ENCODE results near the gene FLYWCH2. TPM values are rescaled to one million over a fixed set of nuclear protein-coding genes. Genes with fewer than 3 reads are reported as not detected.

FLYWCH2 gene
- total and polyA plus RNA-seq, 9 of the 15 experiments (the other 6 are each of a cell fraction or from before 2014, with no cell fraction given), result 0.70 to 55.5 (median 7.6) TPM

- TF ChIP-seq AFF1 (IDR thresholded peaks at IDR 0.05; ENCODE audit: low read depth in 1 of 2, partially characterized antibody in 2 of 2) (no peak), AFF4 (CRISPR knock-in tag; IDR thresholded peaks at IDR 0.05) (peak; percentile 77; the same call in 1 of the 2 replicates), CCNT2 (IDR thresholded peaks at IDR 0.05; ENCODE audit: borderline replicate concordance, extremely low read depth, insufficient read length, low read depth, low read length) (peak; percentile 12), ZNF146 (CRISPR knock-in tag; IDR thresholded peaks at IDR 0.05; ENCODE audit: unreplicated experiment) (no peak), ZFPM2 (CRISPR knock-in tag; IDR thresholded peaks at IDR 0.05) (no peak), FOXK1 (CRISPR knock-in tag; IDR thresholded peaks at IDR 0.05; ENCODE audit: borderline replicate concordance) (peak; percentile 10; the same call in 1 of the 2 replicates), ERF (CRISPR knock-in tag; IDR thresholded peaks at IDR 0.05) (peak; percentile 85; the same call in 1 of the 2 replicates), ILF3 (IDR thresholded peaks at IDR 0.05; ENCODE audit: borderline replicate concordance) (no peak), DNMT1 (IDR thresholded peaks at IDR 0.05) (no peak), NKRF (IDR thresholded peaks at IDR 0.05; ENCODE audit: borderline replicate concordance) (peak; percentile 17; the same call in 1 of the 2 replicates), PHF20 (IDR thresholded peaks at IDR 0.05; ENCODE audit: partially characterized antibody) (peak; percentile 36), KLF1 (tag; IDR thresholded peaks at IDR 0.05) (no peak), NCOA6 (IDR thresholded peaks at IDR 0.05) (no peak), ZNF77 (CRISPR knock-in tag; IDR thresholded peaks at IDR 0.05) (no peak), TAL1 (IDR thresholded peaks at IDR 0.05) (no peak), PHB (CRISPR knock-in tag; IDR thresholded peaks at IDR 0.05) (no peak), ZNF436 (CRISPR knock-in tag; IDR thresholded peaks at IDR 0.05) (no peak), KLF6 (CRISPR knock-in tag; IDR thresholded peaks at IDR 0.05; ENCODE audit: borderline replicate concordance) (no peak), ZNF408 (CRISPR knock-in tag; IDR thresholded peaks at IDR 0.05; ENCODE audit: low read depth) (no peak)
Observed at GRCh38 chr16:2905241-2905987, 22.4 kb downstream of the FLYWCH2 start (continued).
